Upper lobe of left lung (tissue), 4 donors: Measurements from ENCODE around the gene CCDC88B.

Source experiments
- EP300 ChIP-seq, 4 donors: sonication (generic); formaldehyde crosslinking; IDR thresholded peaks; one replicate each; pipeline ENCODE4 v1.5.1; 2017; ENCODE audit warnings: antibody characterized with exemption in 4 of 4, control low read depth in 2 of 4
- TF ChIP-seq, protein P1 (sequence below), 6 experiments: fragments of 450-650 bp in 4 of 6; fragments of 200-600 bp in 2 of 6; sonication (generic) in 2 of 6; IDR thresholded peaks; one replicate each; pipeline ENCODE4 v1.5.1; 2016 to 2019; ENCODE audit warnings: antibody characterized with exemption in 6 of 6

DNA sequence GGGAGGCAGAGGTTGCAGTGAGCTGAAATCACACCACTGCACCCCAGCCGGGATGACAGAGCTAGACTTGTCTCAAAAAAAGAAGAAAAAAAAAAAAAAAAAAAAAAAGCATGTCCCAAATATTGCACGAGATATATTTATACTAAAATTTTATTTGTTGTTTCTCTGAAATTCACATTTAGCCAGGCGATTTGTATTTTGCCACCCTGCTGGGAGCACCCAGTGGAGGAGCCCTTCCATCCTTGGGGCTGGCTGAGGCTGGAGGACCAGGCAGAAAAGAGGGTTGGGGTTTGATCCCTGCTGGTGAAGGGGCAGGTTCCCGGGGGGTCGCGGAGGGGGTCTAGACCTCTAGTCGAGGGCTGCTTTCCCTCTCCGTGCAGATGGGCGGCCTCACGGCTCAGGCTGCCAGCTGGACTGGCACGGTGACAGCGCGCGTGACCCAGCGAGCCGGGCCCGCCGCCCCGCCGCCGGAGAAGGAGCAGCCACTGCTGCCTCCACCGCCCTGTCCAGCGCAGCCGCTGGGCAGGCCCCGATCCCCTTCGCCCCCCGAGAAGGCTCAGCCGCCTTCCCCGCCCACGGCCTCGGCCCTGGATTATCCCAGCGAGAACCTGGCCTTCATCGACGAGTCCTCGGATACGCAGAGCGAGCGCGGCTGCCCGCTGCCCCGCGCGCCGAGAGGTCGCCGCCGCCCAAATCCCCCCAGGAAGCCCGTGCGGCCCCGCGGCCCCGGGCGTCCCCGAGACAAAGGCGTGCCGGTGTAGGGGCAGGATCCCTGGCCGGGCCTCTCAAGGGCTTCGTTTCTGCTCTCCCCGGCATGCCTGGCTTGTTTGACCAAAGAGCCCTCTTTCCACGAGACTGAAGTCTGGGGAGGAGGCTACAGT, 40.8 kb upstream of the CCDC88B start:
- no peak for TF ChIP-seq EP300 (IDR thresholded peaks at IDR 0.05)
- TF ChIP-seq, protein P1, sequence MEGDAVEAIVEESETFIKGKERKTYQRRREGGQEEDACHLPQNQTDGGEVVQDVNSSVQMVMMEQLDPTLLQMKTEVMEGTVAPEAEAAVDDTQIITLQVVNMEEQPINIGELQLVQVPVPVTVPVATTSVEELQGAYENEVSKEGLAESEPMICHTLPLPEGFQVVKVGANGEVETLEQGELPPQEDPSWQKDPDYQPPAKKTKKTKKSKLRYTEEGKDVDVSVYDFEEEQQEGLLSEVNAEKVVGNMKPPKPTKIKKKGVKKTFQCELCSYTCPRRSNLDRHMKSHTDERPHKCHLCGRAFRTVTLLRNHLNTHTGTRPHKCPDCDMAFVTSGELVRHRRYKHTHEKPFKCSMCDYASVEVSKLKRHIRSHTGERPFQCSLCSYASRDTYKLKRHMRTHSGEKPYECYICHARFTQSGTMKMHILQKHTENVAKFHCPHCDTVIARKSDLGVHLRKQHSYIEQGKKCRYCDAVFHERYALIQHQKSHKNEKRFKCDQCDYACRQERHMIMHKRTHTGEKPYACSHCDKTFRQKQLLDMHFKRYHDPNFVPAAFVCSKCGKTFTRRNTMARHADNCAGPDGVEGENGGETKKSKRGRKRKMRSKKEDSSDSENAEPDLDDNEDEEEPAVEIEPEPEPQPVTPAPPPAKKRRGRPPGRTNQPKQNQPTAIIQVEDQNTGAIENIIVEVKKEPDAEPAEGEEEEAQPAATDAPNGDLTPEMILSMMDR (IDR thresholded peaks at IDR 0.05) = no peak
